ENCODE data around the gene ZDHHC13.

Gene ZDHHC13

GRCh38 chr11:19084661-19085315, 32.2 kb upstream of the ZDHHC13 start:
- no peak for TF ChIP-seq CTCF (IDR thresholded peaks at IDR 0.05; ENCODE audit: low read depth, low read length)
- Histone ChIP-seq H3K4me3 (ENCODE audit: low read depth, low read length) (no peak overlapping the region), H3K9me3 (no peaks in the 10 kb centered on the region), H3K27me3 (no peaks in the 10 kb centered on the region), H3K4me1 (no peaks in the 10 kb centered on the region), H3K36me3 (no peaks in the 10 kb centered on the region)
- no peak for DNase-seq

GRCh38 chr11:19087658-19088057, 29.3 kb upstream of the ZDHHC13 start:
- no peaks in the 10 kb centered on the region for H3K4me1 ChIP-seq
- no peak for TF ChIP-seq CTCF (IDR thresholded peaks at IDR 0.05; ENCODE audit: low read depth, low read length)
- H3K9me3 ChIP-seq = no peaks in the 10 kb centered on the region
- DNase-seq = no peak
- no peaks in the 10 kb centered on the region for H3K36me3 ChIP-seq
- no peak overlapping the region for H3K4me3 ChIP-seq (ENCODE audit: low read depth, low read length)
- H3K27me3 ChIP-seq = no peaks in the 10 kb centered on the region

- Histone ChIP-seq H3K4me1 (no peaks in the 10 kb centered on the region), H3K4me3 (ENCODE audit: low read depth, low read length) (no peak overlapping the region), H3K27me3 (no peaks in the 10 kb centered on the region), H3K36me3 (no peaks in the 10 kb centered on the region), H3K9me3 (no peaks in the 10 kb centered on the region)
- no peak for DNase-seq
- no peak for TF ChIP-seq CTCF (IDR thresholded peaks at IDR 0.05; ENCODE audit: low read depth, low read length)
Observed at GRCh38 chr11:19088791-19089190, 28.2 kb upstream of the ZDHHC13 start.

GRCh38 chr11:19089421-19089820, 27.5 kb upstream of the ZDHHC13 start:
- Histone ChIP-seq H3K9me3 (no peaks in the 10 kb centered on the region), H3K4me1 (no peaks in the 10 kb centered on the region), H3K36me3 (no peaks in the 10 kb centered on the region), H3K27me3 (no peaks in the 10 kb centered on the region), H3K4me3 (ENCODE audit: low read depth, low read length) (no peak overlapping the region)
- TF ChIP-seq CTCF (IDR thresholded peaks at IDR 0.05; ENCODE audit: low read depth, low read length) = no peak
- DNase-seq = no peak

- no peak for DNase-seq
- TF ChIP-seq CTCF (IDR thresholded peaks at IDR 0.05; ENCODE audit: low read depth, low read length) = no peak
- no peaks in the 10 kb centered on the region for H3K9me3 ChIP-seq
Observed at GRCh38 chr11:19091366-19091765, 25.6 kb upstream of the ZDHHC13 start.

GRCh38 chr11:19092342-19092741, 24.6 kb upstream of the ZDHHC13 start:
- no peak overlapping the region for H3K4me3 ChIP-seq (ENCODE audit: low read depth, low read length)
- no peaks in the 10 kb centered on the region for H3K4me1 ChIP-seq
- H3K36me3 ChIP-seq = no peaks in the 10 kb centered on the region
- no peaks in the 10 kb centered on the region for H3K27me3 ChIP-seq
- no peak for TF ChIP-seq CTCF (IDR thresholded peaks at IDR 0.05; ENCODE audit: low read depth, low read length)
- DNase-seq = no peak
- no peaks in the 10 kb centered on the region for H3K9me3 ChIP-seq

More at GRCh38 chr11:19091366-19091765, 25.6 kb upstream of the ZDHHC13 start:
- H3K4me3 ChIP-seq (ENCODE audit: low read depth, low read length) = no peak overlapping the region
- no peaks in the 10 kb centered on the region for H3K27me3 ChIP-seq
- H3K4me1 ChIP-seq = no peaks in the 10 kb centered on the region
- no peaks in the 10 kb centered on the region for H3K36me3 ChIP-seq
